SKM-1 (cell line): ENCODE measurements around the gene GAS2L1.

ENCODE experiments used
- DNase-seq: peaks from one replicate; lab custom pipeline; 2025; ENCODE audit not compliant: unreplicated experiment; lab: John Stamatoyannopoulos, UW

Gene GAS2L1

GRCh38 chr22:29308791-29309262 is 2.4 kb downstream of the GAS2L1 start:
- DNase-seq = no peak

- no peak for DNase-seq
These were observed 3.0 kb downstream of the GAS2L1 start for GRCh38 chr22:29309332-29310064.

GRCh38 chr22:29310065-29310862 is 3.8 kb downstream of the GAS2L1 start:
- DNase-seq = no peak

- peak; percentile 59 for DNase-seq
These were observed 4.5 kb downstream of the GAS2L1 start for GRCh38 chr22:29310863-29311339.

- DNase-seq = no peak
These were observed 5.2 kb downstream of the GAS2L1 start for GRCh38 chr22:29311464-29312217.

- DNase-seq = no peak
These were observed 6.0 kb downstream of the GAS2L1 start for GRCh38 chr22:29312218-29313125.

- DNase-seq = no peak
These were observed 6.7 kb downstream of the GAS2L1 start for GRCh38 chr22:29313126-29313575.

- no peak for DNase-seq
These were observed 7.4 kb downstream of the GAS2L1 start for GRCh38 chr22:29313576-29314466.

GRCh38 chr22:29314537-29315285 is 8.3 kb downstream of the GAS2L1 start:
- no peak for DNase-seq

- no peak for DNase-seq
These were observed 9.1 kb downstream of the GAS2L1 start, which contains the start of gene RASL10A for GRCh38 chr22:29315286-29316140. Gene RASL10A, minus strand, starts transcription at chr22:29315697. Its CDS starts 451 bp downstream, at chr22:29315246.

- DNase-seq = no peak
These were observed 9.8 kb downstream of the GAS2L1 start for GRCh38 chr22:29316141-29316828.

GRCh38 chr22:29317827-29318454 is 11.5 kb downstream of the GAS2L1 start:
- DNase-seq = no peak

- DNase-seq = no peak
These were observed 12.6 kb downstream of the GAS2L1 start for GRCh38 chr22:29319072-29319471.

GRCh38 chr22:29320546-29320945 is 14.1 kb downstream of the GAS2L1 start:
- no peak for DNase-seq

- no peak for DNase-seq
These were observed 17.2 kb downstream of the GAS2L1 start for GRCh38 chr22:29323641-29324040.

GRCh38 chr22:29325356-29325755 is 18.9 kb downstream of the GAS2L1 start:
- no peak for DNase-seq
